ENCODE data around the gene CAMKK1.

The CAMKK1 gene

DNA sequence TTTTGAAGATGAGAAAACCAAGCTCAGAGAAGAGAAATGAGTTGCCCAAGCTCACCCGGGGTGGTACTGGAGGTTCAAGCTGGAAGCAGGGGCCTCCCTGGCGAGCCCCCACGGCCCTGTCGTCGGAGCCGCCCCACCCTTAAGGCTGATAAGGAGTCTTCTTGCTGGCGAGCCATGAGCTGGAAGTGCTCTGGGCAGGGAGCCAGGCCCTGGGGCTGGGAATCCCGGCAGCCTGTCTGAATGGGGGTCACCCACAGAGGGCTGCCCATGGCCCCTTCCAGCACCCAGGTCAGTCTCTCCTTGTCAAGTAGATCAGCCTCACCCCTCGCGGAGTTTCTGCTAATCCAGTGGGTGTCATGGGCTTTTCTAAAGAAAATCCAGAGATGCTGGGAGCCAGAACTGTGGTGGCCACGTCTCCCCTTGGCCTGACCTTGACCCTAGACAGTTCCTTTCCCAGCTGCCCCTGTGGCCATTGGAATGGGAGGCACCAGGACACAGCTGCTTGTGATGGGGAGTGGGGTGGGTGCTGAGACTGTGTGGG is 24.6 kb upstream of the CAMKK1 start:
- DNase-seq (ENCODE audit: low read depth), result peak; percentile 43

DNA sequence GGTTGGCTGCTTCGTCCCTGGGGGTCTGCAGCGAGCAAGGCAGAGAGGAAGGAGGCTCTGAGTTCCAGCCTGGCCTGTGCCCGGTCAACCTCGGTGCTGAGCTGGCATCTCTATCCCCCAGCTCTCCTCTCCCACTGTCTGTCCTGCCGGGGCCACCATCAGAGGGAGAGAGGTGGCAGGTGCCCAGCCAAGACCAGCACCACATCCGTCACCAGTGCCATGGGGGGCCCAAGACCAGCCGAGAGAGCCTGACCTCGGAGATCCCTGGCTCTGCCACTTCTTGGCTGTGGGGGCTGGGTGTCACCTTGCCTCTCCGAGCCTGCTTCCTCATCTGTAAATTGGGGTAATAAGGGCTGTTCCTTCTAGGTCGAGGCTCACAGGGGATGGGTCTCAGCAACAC is 24.0 kb upstream of the CAMKK1 start:
- DNase-seq (ENCODE audit: low read depth), result no peak

DNA sequence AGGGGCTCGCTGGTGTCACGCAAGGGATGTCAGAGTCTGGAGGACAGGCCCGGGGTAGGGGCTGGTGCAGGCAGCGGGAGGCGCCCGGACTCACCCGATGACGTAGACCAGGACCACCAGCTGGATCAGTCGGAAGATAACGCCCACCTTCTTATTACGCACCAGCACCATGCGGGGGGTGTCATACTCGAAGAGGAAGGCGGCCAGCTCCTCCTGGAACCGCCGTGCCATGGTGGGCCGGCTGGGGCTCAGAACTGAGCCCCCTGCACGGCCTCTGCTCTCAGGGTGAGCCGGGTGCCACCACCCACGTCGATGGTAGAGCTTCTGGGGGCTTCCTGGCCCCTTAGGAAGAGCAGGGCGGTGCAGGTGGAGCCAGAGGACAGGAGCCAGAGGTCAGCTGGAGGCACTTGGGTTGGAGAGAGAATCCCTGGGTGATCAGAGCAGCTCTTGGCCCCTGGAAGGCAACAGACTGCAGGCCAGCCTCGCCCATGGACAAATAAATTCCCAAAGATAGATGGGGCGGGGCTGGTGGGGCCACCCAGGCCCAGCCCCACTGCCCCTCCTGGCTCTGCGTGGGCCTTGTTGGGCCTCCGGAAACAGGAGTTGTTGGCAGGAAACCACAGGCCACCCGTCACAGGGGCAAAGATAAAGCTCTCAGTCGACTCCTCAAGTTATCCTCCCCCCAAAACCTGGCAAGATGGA is 23.3 kb upstream of the CAMKK1 start, which contains the start of gene P2RX1:
P2RX1 (minus strand) TSS at position 471 of the 702 bp plus-strand sequence; CDS start at position 231, 240 bp downstream.
- no peak for DNase-seq (ENCODE audit: low read depth)

DNA sequence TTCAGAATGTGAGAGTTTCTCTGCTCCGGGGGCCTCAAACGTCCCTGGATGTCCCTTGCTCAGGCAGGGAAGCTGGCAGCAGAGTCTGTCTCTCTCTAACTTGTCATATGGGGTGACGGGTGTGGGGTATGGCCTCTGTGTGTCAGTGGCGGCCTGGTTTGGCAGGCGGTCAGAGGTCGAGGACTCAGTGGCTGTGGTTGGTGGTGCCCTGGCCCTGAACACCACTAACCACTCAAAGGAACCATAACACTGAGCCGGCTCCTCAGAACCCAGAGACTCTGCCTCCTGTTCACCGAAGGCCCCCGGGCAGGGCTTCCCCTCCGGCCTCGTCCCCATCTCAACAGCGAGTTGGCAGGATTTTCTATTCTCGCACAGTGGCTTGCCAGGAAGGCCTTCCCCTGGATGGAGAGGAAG is 22.7 kb upstream of the CAMKK1 start:
- no peak for DNase-seq (ENCODE audit: low read depth)

DNA sequence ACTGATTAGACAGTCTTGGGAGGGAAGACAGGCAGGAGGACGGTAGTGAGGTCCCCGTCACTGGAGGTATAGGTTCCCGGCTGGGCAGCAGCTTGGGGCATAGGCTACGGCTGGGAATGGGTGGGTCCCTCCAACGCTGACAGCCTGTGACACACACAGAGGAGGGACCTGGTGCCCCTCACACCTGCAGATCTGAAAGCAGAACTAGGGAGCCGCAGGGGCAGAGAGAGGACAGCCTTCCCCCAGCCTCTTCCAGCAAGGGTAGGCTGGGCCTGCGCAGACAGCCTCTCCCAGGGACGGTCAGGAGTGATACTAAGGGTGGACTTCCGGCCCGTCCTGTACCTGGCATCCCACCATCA is 21.4 kb upstream of the CAMKK1 start:
- DNase-seq (ENCODE audit: low read depth), result no peak

DNA sequence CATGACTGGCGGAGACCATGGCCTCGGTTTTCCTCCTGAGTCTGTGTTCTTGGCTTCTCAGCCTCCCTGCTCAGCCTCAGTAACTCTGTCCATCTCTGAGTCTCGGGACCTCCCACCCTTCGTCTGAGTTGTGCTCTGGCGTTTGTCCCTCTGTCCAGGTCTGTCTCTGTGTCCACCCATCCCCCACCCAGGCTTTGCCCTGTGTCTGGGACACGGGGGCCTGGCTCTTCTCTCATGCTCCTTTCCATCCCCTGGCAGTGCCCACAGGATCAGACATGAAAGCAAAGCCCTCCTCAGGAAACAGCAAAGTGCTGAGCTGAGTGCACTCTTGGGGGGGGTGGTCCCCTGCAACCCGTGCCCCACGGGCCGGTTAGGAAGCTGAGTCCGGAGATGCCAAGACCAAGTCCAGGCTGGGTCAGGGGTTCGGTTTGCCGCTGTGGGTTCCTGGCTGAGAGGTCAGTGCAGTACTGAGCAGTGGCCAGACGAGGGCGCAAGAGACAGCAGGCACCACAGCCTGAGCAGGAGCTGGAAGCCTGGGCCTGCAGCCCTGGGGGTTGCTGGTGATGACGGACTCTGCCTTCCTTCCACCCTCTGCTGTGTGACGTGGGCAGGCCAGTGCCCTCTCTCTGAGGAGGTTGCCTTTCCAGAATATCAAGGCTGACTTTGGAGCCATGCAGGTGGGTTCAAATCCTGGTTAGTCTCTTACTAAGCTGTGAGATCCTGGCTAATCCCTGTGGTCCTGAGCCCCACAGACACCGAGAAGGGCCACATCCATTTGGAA is 20.9 kb upstream of the CAMKK1 start:
- peak; percentile 80 for DNase-seq (ENCODE audit: low read depth)

DNA sequence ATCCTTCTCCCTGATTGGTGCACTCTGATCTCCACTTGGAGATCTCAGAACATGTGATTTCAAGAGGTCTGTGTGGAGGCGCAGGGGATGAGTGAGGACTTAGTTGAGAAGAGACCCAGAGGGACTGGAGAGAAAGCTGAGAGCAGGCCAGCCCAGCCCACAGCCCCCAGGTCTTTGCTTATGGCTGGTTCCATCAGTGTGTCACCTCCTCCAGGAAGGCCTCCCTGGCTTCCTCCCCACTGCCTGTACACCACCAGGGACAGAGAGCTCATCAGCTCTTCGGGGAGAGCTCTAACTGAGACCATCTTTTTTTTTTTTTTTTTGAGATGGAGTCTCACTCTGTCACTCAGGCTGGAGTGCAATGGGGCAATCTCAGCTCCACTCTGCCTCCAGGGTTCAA is 20.0 kb upstream of the CAMKK1 start:
- no peak for DNase-seq (ENCODE audit: low read depth)

DNA sequence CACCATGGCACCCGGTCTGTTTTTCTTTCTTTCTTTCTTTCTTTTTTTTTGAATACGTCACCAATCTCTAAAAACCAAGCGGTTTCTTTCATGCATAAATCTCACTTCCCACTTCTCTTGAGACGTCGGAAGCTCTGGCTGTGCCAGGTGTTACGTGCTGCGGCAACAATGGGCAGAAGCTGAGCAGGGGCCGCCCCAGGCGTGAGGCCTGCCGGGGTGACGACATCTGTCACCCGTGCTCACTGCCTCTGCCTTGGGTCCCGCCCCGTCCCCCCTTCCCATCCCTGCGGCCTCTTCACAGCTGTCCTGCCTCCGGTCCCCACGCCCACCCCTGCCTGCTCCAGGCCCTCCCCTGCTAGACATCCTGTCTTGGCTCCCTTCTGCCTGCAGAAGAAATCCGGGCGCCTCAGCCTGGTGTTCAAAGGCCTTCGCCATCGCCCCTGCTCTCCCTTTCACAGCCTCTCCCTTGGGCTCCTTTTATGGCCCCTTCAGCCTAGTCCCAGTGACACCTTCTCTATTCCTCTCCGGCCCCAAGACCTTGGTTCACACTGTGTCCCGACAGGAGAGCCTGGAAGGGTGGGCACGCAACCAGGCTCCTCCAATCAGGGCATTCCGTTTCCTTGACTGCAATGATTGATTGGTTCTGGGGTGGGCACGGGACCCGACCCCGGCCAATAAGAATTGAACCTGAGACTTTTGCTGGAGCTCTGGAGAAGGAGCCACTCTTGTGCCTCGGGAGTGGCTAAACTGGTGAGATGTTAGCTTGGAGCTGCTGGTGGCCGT is 18.6 kb upstream of the CAMKK1 start:
- DNase-seq (ENCODE audit: low read depth), result no peak

DNA sequence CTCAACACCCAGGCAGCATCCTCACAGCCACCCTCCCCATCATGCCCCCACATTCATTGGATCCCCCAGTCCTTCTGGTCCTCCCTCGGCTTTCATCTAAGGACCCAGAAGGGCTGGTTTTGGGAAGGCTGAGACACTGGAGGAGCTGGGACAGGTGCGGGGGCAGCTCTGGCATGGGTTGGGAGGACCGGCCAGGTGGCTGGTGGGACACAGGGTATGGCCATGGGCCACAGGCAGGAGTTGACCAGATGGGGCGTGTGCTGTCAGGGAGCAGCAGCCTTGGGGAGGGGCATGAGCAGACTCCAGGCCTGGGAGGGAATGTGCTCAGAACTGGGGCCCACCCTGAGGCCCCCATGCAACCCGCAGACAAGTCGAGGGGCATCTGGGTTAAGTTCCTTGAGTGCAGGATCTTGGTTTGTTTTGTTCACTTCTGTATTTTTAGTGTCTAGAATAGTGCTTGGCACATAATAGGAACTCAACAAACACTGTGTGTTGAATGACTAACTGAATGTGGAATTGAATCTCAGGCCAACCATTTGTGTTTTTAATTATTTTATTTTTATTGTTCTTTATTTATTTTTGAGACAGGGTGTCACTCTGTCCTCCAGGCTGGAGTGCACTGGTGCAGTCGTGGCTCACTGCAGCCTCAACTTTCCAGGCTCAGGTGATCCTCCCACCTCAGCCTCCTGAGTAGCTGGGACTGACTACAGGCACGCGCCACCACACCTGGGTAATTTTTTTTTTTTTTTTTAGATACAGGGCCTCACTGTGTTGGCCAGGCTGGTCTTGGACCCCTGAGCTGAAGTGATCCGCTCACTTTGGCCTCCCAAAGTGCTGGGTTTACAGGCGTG is 17.8 kb upstream of the CAMKK1 start:
- no peak for DNase-seq (ENCODE audit: low read depth)

DNA sequence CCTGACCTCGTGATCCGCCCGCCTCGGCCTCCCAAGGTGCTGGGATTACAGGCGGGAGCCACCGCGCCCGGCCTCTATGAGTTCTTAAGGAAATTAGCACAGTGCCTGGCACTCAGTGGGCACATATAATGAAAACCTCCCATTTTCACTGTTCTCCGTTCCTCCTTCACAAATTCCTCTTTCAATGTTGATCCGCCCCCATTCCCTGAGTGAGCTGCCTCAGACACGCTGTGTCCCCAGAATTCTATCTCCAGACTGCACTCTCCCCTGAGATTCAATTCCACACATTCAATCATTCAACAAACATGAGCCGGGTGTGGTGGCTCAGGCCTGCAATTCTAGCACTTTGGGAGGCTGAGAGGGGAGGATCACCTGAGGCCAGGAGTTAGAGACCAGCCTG is 16.4 kb upstream of the CAMKK1 start:
- no peak for DNase-seq (ENCODE audit: low read depth)

DNA sequence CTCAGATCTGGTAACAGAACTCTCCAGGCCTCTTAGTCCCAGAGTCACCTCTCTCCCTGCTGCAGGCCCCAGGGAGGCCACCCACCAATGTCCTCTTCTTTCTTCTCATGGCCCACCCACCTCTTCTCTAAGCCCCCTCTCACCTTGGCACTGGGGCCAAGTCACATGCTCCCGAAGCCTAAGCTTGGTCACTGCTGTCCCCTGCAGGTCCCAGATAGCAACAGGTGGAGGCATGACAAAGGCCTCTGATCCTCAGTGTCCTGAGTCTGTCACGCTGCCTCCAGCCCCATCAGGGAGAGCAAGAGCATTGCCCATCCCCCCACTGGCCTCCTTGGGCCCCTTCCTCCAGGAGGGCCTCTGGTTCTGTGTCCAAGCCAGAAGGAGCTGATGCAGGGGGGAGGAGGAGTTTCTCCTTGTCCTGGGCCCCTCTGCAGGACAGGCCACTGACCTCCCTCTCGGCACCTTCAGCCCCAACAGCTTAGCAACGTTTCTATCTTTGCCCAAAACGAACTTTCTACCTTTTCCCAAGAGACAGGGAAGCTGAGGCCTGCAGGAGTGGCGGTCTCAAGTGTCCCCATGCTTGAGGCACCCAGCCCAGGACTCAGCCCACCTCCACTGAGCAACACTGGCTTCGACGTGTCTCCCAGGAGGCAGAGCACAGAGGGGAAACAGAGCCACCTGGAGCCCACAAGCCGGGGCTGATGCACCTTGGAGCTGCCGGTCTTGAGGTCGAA is 14.8 kb upstream of the CAMKK1 start:
- DNase-seq (ENCODE audit: low read depth), result peak; percentile 10

DNA sequence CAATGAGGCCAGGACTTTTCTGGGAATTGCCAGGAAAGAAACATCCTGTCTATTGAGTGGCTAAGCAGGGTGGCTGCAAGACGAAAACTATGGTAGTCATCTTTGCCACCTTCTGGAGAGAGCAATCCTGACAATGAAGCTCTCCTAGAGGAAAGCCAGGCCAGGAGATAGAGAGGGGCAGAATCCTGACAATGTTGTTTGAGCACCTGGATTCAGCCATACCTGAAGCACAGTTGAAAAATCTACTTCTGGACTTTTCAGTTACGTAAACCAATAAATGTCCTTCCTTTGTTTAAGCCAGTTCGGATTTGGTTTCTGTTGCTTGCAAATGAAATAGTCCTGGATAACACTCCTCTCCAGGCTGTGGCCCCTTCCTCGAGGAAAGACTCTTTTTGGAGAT is 14.0 kb upstream of the CAMKK1 start:
- DNase-seq (ENCODE audit: low read depth), result no peak

DNA sequence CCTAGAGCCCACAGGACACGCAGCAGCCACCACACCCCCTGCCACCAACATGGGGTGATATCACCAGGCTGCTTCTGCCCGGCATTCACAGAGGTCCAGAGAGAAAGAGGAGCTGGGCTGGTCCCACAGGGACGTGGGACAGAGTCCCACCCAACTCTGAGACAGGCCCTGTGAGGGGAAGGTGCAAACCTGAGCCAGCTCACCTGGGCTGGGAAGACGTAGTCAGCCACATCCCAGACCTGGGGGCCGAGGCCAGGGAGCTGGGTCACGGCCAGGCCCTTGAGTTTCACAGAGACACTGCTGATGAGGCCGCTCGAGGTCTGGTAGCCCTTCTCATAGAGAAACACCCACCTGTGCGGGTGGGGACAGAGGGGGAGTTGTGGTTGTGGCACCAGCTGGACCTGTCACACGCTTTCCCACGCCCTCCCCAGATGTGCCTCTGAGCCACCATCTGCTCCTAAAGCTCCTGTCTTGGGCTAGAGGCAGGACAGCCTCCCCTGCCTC is 12.2 kb upstream of the CAMKK1 start:
- DNase-seq (ENCODE audit: low read depth), result no peak

DNA sequence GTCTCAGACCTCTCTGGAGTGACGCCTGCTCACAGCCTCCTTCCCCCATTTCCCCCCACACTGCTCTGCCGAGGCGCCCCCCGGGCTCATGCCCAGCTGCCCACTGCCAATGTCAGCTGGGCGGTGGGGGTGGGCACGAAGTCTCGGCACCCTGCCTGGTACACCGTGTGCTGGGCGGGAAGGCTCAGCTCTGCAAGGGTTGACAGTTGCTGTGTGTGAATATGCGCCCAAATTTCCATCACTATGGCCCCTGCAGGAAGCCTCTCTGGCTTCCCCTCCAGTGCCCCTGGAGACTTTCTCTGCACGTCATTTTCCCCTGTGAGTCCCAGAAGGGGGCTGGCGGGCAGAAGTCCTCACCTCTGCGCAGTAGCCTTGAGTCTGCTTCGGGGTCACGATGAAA is 11.6 kb upstream of the CAMKK1 start:
- DNase-seq (ENCODE audit: low read depth), result no peak

DNA sequence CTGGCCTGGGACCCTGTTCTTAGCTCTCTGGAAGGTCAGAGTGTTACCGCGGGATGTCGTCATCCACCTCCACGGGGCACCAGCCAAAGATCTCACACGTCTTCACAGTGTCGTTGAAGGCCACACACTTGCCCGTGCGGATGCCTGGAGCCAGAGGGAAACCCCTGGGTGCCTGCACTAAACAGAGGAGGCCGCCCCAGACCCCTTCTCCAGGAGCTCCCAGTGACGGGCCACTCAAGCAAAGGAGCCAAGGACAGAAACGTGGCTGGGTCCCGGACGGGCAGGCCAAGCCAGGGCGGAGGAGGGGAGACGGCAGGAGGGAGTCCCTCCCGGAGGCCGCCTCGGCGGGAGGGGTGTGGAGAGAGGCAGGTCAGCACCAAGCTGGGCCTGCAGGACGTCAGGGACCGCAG is 11.0 kb upstream of the CAMKK1 start:
- DNase-seq (ENCODE audit: low read depth), result no peak

DNA sequence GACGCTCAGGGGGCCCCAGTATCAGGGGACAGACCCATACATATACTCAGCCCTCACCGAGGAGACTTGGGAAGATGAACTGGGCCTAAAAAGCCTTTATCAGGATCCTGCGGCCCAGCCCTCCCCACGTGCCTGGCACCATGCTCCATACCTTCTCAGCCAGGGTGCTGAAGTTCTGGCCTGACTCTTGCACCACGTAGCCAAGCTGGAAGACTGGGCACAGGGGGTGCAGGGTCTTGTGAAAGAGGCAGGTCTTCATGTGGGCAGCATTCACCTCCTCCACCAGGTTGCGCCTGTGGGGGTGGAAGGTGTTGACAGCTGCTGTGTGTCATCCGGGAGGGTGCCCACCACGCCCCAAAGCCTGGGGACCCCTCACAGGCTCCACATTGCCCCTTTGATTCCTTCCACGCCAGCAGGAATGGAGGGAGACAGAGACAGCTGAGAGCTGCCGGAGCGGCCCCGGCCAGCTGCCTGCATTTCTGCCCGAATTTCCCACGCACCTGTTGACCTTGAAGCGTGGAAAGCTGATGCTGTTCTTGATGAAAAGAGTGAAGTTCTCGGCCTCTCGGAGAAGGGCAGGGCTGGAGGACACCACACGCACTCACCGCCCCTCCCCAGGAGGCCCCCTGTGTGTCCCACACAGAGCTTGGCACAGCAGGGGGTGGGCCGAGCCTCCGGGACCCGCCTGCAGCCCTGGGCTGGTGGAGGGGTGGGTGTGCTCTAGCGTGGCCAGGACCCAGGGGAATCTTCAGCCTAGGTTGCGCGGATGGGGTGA is 10.4 kb upstream of the CAMKK1 start:
- DNase-seq (ENCODE audit: low read depth), result no peak

DNA sequence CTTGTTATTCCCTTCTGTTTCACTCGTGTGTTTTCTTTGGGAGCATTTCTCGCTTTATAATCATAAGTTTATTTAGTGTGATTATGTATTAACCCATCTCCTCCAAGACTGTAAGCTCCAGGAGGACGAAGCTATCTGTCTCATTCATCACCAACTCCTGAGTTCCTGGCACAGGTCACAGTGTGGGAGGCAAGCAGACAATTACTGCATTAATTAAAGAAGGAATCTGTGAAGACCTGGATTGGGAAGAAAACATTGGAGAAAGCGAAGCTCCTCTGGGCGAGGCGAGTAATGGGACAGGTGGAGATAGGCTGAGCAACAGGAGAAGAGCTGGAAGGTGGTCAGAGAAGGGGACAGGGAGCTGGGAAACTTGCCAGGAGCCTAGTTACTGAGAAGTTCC is 7.8 kb upstream of the CAMKK1 start:
- DNase-seq (ENCODE audit: low read depth), result no peak

DNA sequence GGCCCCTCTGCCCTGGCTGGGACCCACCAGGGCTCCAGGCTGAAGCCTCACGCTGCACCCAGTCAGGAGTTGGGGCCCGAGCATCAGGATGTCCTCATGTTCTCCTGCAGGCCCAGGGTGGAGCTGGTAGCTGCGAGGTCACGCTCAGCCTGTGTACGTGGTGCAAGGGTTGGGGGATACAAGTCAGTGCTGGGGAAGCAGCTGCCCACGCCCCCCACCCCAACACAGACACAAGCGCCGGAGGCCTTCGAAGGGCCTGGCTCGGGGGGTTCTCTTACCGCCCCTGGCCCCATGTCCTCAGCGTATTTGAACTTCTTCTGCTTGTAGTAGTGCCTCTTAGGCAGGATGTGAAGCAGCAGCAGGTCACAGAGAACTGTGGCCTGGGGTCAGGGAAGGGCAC is 4.9 kb upstream of the CAMKK1 start:
- DNase-seq (ENCODE audit: low read depth), result no peak

DNA sequence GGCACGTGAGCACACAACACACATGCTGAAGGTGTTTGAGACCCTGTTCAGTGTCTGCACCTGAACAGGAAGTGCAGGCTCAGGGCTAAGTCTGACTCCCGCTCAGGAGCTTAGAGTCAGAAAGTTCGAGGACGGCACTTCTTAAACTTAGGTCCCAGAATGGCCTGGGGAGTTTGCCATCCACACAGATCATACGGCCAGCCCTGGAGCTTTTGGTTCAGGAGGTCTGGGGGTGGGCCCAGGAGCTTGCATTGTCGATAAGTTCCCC is 4.0 kb upstream of the CAMKK1 start:
- no peak for DNase-seq (ENCODE audit: low read depth)

Measured in EH (cell line).